NCI-H69 (cell line): ENCODE results near the gene CKB.

Experiments
- DNase-seq: peaks from one replicate; lab custom pipeline; 2025; lab: John Stamatoyannopoulos, UW

The CKB gene

DNA sequence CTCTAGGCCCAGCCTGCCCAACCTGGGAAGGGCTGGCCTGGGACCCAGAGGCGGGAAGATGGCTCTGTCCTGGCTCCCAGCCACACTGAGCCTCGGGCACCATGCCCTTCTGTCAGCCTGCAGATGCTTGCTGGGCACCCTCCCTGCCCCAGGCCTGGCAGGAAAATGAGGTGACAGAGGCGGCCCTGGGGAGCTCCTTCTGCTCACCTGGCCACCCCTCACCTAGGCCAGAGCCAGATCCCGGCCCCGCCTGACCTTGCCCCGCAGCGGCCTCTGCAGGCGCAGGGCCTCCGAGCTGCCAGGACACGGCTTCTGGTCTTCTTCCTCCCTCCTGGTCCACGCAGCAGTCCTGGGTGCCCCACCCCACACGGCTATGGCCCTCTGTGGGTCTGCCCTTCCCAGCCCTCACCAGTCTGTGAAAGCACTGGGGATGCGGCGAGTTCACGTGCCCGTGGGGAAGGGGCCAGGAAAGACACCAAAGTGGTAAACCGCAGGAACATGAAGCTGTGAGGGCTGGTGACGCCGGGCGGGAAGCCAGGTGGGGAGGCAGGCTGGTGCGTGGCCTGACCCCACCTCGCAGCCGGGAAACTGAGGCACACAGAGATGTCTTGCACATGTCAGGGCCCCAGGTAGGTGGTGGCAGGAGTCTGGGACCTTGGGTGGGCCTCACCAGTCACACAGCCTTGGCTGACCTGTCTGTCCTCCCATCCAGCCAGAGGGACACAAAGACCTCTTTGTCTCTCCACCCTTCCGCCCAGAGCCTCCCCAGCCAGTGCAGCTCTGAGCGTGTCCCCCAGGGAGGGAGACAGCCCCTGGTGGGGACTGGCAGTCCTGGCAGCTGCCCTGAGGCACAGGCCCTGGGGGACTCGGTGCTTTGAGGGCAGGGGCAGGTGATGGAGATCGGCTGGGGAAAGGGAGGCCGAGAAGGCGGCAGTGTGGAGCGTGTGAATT is 27.0 kb upstream of the CKB start:
- no peak for DNase-seq

DNA sequence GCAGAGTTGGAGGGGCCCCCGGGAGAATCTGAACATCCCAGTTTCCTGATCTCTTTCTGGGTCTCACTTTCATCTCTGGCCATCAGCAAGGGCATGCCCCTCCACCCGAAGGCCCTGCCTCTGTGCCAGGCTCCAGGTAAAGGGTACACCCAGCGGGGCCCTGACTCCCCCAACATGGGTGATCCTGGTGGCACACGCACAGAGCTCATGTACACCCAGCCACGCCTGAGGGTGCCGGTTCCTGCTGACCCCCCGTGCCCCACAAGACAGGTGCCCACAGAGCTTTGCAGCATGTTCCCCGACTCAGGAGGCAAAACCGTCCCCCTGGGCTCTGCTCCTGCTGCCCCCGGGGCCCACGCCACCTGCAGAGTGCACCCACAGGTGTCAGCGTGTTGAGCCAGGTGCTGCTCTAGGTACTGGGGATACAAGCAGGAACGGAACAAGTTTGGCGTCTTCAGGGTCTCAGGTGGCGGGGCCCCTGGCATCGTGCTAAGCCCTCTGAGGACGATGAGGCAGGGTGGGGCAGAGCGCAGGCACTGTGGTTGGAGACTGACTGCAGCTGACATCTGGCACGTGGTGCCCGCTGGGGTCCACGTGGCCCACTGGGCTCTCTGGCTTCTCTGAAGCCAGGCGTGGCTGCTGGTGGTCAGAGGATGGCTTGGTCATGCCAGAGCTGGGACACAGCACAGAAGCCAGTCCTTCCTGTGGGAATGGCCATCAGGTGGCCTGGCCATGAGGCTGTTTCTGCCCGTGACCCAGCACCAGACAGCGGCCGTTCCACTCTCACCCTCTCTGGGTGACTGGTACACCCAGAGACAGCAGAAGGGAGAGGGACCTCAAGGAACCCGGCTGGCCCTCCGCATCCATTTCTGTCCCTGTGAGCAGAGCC is 26.1 kb upstream of the CKB start:
- DNase-seq: no peak

- DNase-seq: no peak
Observed at GRCh38 chr14:103547941-103548462, 25.4 kb upstream of the CKB start.

DNA sequence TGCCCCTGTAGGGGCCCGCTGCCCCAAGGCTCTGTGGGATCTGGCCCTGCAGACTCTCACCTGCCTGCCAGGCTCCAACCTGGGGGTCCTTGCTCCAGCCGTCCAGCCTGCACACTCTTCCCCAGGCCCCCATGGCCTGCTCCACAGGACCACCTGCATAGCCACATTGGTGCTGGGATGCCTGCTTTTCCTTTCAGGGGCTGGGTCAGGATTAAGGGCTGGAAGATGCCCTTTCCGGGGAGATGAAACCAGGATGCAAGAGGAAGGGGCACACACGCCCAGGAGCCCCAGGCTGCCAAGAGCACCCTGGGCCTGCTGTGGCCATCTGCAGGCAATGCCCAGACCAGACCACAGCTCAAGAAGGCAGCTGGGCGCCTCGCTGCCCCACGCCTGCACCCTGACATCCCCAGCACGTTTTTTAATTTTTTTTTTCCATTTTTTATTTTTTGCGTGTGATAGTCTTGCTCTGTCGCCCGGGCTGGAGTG is 24.9 kb upstream of the CKB start:
- no peak for DNase-seq

GRCh38 chr14:103546652-103547454 is 24.2 kb upstream of the CKB start:
- DNase-seq: peak; percentile 83

DNA sequence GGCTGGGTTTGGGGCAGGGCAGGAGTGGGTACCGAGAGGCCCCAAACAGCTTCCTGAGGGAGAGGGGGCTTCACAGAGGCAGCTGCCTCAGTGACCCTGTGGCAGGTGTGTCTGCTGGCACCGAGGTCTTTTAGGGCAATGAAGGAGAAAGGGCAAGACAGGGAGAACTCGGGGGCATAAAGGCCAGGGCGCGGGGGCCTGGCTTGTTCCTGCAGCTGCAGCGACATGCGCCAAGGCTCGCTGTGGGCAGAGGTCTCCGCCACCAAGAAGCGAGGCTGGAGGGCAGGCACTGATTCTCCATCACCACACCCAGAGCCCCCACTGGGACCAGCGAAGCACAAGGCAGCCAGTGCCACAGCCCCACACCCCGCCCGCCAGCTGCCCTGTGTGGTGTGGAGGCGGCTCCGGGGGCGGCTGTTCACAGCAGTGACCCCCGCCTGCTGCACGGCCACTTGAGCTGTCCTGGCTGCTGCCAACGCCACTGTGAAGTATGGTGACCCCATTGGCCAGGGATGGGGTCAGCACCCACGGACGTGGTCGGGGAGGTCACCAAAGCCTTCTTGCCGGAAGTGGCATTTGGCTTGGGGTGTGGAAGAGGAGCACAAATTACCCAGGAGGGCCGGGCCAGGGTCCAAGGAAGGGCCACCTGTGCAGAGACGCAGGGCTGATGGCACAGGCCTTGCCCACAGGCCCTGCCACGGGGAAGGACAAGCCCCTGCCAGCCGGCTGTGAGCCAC is 23.5 kb upstream of the CKB start:
- DNase-seq: peak; percentile 51

DNA sequence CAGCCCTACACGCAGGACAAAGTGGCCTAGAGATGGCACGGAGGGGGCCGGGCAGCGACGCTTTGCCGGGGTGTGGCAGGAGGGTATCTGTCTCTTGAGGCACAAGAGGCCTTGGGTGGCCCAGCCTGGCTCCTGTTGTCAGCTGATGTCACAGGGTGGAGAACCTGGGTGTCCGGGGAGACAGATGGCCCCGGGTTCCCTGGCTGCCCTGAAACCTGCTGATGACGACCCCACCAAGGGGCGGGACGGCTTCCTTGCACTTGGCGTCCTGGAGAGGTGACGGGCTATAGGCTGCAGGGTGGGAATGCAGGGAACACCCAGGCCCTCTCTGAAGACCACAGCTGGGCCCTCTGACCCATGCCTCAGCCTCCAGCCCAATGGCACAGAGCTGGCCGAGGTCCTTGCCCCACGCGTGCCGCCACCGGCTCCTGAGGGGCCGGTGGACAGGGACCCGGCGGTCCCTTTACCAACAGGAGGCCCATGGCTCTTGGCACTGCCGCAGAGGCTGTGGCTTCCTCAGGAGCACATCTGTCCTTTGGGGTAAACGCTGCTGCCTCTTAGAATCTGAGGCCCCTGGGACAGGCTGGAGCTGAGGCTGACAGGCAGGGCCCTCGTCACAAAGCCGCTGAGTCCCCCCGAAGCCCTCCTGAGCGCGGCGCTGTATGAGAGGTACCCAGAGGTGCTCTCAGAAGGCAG is 22.7 kb upstream of the CKB start:
- no peak for DNase-seq

GRCh38 chr14:103544388-103545218 is 22.0 kb upstream of the CKB start:
- DNase-seq: peak; percentile 86

DNA sequence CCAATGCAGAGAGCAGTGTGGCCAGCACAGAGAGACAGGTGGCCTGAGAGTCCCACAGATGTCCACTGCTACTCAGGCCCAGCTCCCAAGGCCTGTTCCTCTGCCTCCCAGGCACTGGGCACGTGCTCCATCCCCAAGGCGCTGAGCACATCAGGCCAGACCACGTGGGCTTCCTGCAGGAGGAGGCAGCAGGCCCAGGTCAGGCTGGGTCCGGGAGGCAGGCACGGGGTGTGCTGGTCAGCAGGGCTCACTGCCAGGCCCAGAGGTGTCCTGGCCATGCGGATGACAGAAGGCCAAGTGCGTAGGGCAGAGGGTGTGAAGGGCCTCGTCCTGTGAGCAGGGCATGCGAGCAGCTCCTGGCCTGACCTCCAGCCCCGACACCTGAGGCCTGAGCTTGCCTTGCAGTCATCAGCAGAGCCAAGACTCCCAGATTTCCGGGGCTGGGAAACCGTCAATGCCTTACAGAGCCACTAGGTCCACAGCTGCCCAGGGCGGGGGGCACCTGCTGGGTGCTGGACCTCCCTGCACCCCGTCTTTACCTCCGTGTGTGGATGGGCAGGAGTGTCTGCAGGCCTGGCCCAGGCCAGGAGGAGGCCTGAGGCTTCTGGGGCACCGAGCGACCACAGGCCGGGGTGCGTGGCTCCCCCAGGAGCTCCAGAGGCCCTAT is 21.2 kb upstream of the CKB start:
- DNase-seq: peak; percentile 58

DNA sequence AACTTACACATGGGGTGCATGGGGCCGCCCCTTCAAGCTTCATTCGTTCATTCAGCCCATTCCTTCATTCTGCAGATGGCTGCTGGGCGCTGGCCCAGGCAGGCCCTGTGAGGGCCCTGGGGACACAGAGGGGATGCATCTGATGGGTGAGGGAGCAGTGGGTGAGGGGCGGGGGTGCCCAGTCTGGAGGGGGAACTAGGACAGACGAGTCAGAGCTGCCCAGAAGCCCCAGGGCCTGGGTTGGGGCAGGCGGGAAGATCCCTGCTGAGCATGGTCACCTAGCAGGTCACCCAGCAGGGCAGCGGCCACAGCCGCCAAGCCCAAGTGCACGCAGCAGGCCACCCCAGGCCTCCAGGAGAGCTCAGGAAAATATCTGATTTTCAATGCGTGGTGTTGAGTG is 20.5 kb upstream of the CKB start:
- peak; percentile 87 for DNase-seq

GRCh38 chr14:103542605-103543088 is 20.0 kb upstream of the CKB start:
- DNase-seq: peak; percentile 96

GRCh38 chr14:103541709-103542604 is 19.3 kb upstream of the CKB start:
- DNase-seq: peak; percentile 29

GRCh38 chr14:103540821-103541708 is 18.4 kb upstream of the CKB start:
- DNase-seq: peak; percentile 65

- DNase-seq: peak; percentile 34
Observed at GRCh38 chr14:103539056-103539825, 16.6 kb upstream of the CKB start.

DNA sequence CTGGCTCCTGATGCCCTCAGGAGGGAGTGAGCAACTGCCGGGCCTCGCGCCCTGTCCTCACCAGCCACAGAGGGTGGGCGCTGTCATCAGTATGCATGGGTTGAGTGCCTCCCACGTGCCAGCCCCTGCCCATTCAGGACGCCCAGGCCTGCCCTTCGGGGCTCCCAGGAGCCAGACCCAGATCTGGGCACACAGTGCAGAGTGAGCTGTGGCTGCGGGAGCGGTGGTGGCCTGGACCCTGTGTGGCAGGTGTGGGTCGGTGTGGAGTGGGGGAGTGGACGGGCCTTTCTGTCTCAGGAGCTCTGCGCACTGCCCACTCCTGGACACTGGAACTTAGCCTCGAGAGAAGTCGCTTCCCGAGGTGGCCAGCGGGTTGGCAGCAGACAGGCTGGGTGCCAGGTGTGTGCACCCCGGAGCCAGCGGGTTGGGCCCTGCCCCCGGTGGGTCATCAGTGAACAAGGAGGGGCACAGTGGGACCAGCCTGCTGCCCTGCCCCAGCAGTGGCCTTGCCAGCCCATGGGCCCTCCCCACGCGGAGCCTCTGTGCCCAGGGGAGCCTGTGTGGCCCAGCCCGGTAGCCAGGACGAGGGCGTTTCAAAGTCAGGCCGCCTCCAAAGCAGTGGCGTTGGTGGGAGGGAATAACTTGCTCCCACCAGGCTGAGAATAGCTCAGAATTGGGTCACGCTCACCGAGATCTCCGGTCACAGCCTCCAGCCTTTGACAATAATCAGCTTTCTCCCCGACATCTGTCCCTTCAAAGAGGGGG is 15.8 kb upstream of the CKB start:
- no peak for DNase-seq
